B cell (primary cell): Measurements from ENCODE around the gene KANTR. TPM values are rescaled to one million over a fixed set of nuclear protein-coding genes. Genes with fewer than 3 reads are reported as not detected.

Source experiments
- ATAC-seq: fragments of 200-7000 bp; cut with Tn5 transposase; one replicate; pipeline ENCODE4 v1.10.0; 2021; ENCODE audit warnings: low read depth, mild to moderate bottlenecking, moderate number of reproducible peaks, moderate library complexity
- CTCF ChIA-PET: fragments of 350-600 bp; sonication (Branson Sonifier 250); formaldehyde crosslinking; loops from one replicate; lab custom pipeline; 2021; ENCODE audit warnings: antibody characterized with exemption, inconsistent platforms; lab: Charles Lee
- POLR2A ChIA-PET: fragments of 350-600 bp; sonication (Branson Sonifier 250); formaldehyde crosslinking; loops from one replicate; lab custom pipeline; 2021; ENCODE audit warnings: antibody characterized with exemption; lab: Charles Lee
- DNase-seq: peaks from one replicate; pipeline ENCODE4 v3.0.0; 2013
- H2AFZ ChIP-seq: 2 replicates; pipeline ENCODE4 v1.6.1; 2012; ENCODE audit warnings: mild to moderate bottlenecking, low read depth, low read length; ENCODE audit not compliant: insufficient read depth, poor library complexity, severe bottlenecking
- H3K27ac ChIP-seq, 2 donors: 1 replicate in 1 of 2; 2 replicates in 1 of 2; pipeline ENCODE4 v1.5.1; 2012 to 2013; ENCODE audit warnings: low read length in 2 of 2, mild to moderate bottlenecking in 2 of 2, moderate library complexity in 1 of 2
- H3K27me3 ChIP-seq, 4 experiments: fragments of 200-600 bp in 1 of 4; sonication (generic) in 1 of 4; replicated peaks in 1 of 4; 1 replicate in 2 of 4; 2 replicates in 2 of 4; pipeline versions ENCODE4 v1.6.1 to v1.7.0; 2013 to 2016; ENCODE audit warnings: low read length in 3 of 4, mild to moderate bottlenecking in 2 of 4, mixed read lengths in 1 of 4, moderate library complexity in 1 of 4; ENCODE audit not compliant: insufficient read depth in 4 of 4, control insufficient read depth in 3 of 4; ENCODE audit errors: control extremely low read depth in 1 of 4
- H3K36me3 ChIP-seq, 2 experiments: replicated peaks in 1 of 2; 1 replicate in 1 of 2; 2 replicates in 1 of 2; pipeline versions ENCODE4 v1.6.1 to v1.7.1; 2013; ENCODE audit warnings: low read length in 1 of 2; ENCODE audit not compliant: insufficient read depth in 2 of 2, control insufficient read depth in 1 of 2; ENCODE audit errors: control extremely low read depth in 1 of 2, extremely low read depth in 1 of 2
- H3K4me1 ChIP-seq, 2 donors: fragments of 200-600 bp in 1 of 2; sonication (generic) in 1 of 2; 1 replicate in 1 of 2; 2 replicates in 1 of 2; pipeline versions ENCODE4 v1.5.1 to v1.6.1; 2013 to 2017; ENCODE audit warnings: low read length in 2 of 2; ENCODE audit not compliant: control insufficient read depth in 2 of 2, insufficient read depth in 2 of 2
- H3K4me2 ChIP-seq: replicated peaks from 2 replicates; pipeline ENCODE3; 2012; ENCODE audit warnings: mild to moderate bottlenecking, low read depth, low read length; ENCODE audit not compliant: poor library complexity, severe bottlenecking
- H3K4me3 ChIP-seq, 5 experiments: fragments of 200-600 bp in 1 of 5; sonication (generic) in 1 of 5; 1 replicate in 3 of 5; 2 replicates in 2 of 5; pipeline versions ENCODE4 v1.5.1 to v1.7.0; 2011 to 2016; ENCODE audit warnings: low read length in 4 of 5, mild to moderate bottlenecking in 4 of 5, low read depth in 2 of 5, control low read depth in 1 of 5, moderate library complexity in 1 of 5; ENCODE audit not compliant: insufficient read depth in 1 of 5; ENCODE audit errors: control extremely low read depth in 1 of 5, extremely low read depth in 1 of 5
- H3K79me2 ChIP-seq: fragments of 200-600 bp; sonication (generic); one replicate; pipeline ENCODE4 v1.6.0; 2016; ENCODE audit warnings: low read length; ENCODE audit not compliant: control insufficient read depth, insufficient read depth
- H3K9ac ChIP-seq: fragments of 200-600 bp; sonication (generic); 2 replicates; pipeline ENCODE4 v1.6.1; 2017; ENCODE audit warnings: mild to moderate bottlenecking, low read length, moderate library complexity
- H3K9me3 ChIP-seq, 3 donors: one replicate each; pipeline versions ENCODE4 v1.6.1 to v1.7.1; 2013; ENCODE audit warnings: low read length in 2 of 3; ENCODE audit not compliant: control insufficient read depth in 2 of 3, insufficient read depth in 1 of 3; ENCODE audit errors: control extremely low read depth in 1 of 3
- H4K20me1 ChIP-seq: 2 replicates; pipeline ENCODE4 v1.6.0; 2012; ENCODE audit warnings: mild to moderate bottlenecking, low read length; ENCODE audit not compliant: insufficient read depth, control insufficient read depth, poor library complexity, severe bottlenecking
- H3K27ac Mint-ChIP-seq: one replicate; pipeline ENCODE4 v1.8.0; 2021; ENCODE audit warnings: mixed read lengths
- H3K27me3 Mint-ChIP-seq: one replicate; pipeline ENCODE4 v1.8.0; 2021; ENCODE audit warnings: mixed read lengths
- H3K4me1 Mint-ChIP-seq: one replicate; pipeline ENCODE4 v1.8.0; 2021; ENCODE audit warnings: mixed read lengths
- H3K4me3 Mint-ChIP-seq: one replicate; pipeline ENCODE4 v1.8.0; 2021; ENCODE audit warnings: mixed read lengths
- H3K9me3 Mint-ChIP-seq: one replicate; pipeline ENCODE4 v1.8.0; 2022; ENCODE audit warnings: mixed read lengths; ENCODE audit not compliant: insufficient read depth
- CTCF ChIP-seq: fragments of 200-600 bp; IDR thresholded peaks from one replicate; pipeline ENCODE4 v1.8.0; 2022; ENCODE audit warnings: antibody characterized with exemption, mild to moderate bottlenecking
- EZH2 ChIP-seq: IDR thresholded peaks from 2 replicates; pipeline ENCODE4 v1.6.1; 2012; ENCODE audit warnings: borderline replicate concordance, low read depth, mild to moderate bottlenecking, moderate library complexity, low read length; ENCODE audit not compliant: insufficient read depth, poor library complexity, severe bottlenecking
- WGBS: methylation state at CpG from one replicate; pipeline ENCODE4 v1.1.5; 2013; ENCODE audit warnings: missing lambda C conversion rate; ENCODE audit not compliant: insufficient coverage; 5-methylcytosine and 5-hydroxymethylcytosine counted together
- intact Hi-C: fragments of 100-400 bp; cut with micrococcal nuclease; formaldehyde crosslinking; loops from one replicate; pipeline ENCODE4 v1.10.0; 2022
- polyA minus RNA-seq: library from RNA; depleted of rRNA, polyadenylated mRNA; stranded (reverse); fragments of >200 nt; gene quantifications from 2 replicates; pipeline ENCODE4 v1.2.3, GENCODE V29; 2012
- polyA plus RNA-seq: library from polyadenylated mRNA; depleted of rRNA; stranded (reverse); fragments of >200 nt; gene quantifications from 2 replicates; pipeline ENCODE4 v1.2.3, GENCODE V29; 2012
- total RNA-seq, 2 donors: library from RNA; stranded (reverse); fragments of 120-200 nt in 1 of 2; gene quantifications; 1 replicate in 1 of 2; 2 replicates in 1 of 2; pipeline versions ENCODE4 v1.2.3 to v1.2.4, GENCODE V29; 2013 to 2022

The KANTR gene
- total RNA-seq (26.8 and 32.6 TPM in 2 replicates), polyA plus RNA-seq (6.7 and 7.8 TPM in 2 replicates), polyA minus RNA-seq (13.5 and 28.8 TPM in 2 replicates)
- 13.3 TPM for total RNA-seq (2013)

- Mint-ChIP-seq H3K4me1 (peaks cover 16% of the 10 kb centered on the region), H3K27me3 (no peaks in the 10 kb centered on the region), H3K27ac (peak within 1 kb of the TSS; percentile 91), H3K9me3 (no peaks in the 10 kb centered on the region), H3K4me3 (peak within 1 kb of the TSS; percentile 91)
- peak within 1 kb of the TSS; percentile 66 for H3K9ac ChIP-seq
- peak; percentile 82 for ATAC-seq
- H3K79me2 ChIP-seq: peaks cover 6% of the 10 kb centered on the region
- intact Hi-C loops: loop anchor here (1.0 to 10.0 kb wide), 4 partner anchors 12 to 951 kb away; partner anchors contain the start of genes PHF8 and TSPYL2
- H3K4me3 ChIP-seq: peak within 1 kb of the TSS; percentile 51 to 72 (median 68)
- H3K27me3 ChIP-seq: no peaks in the 10 kb centered on the region
- H2AFZ ChIP-seq: peak within 1 kb of the TSS; percentile 86
- peaks cover 6 to 15% of the 10 kb centered on the region in 2 donors for H3K4me1 ChIP-seq
- no peaks in the 10 kb centered on the region for H3K9me3 ChIP-seq
- ChIA-PET CTCF (interaction anchor here (1.3 kb wide), 1 partner anchor 22 kb away, joined by 3 read pairs; no protein-coding TSS in a partner anchor), POLR2A (interaction anchor here (0.7 to 1.3 kb wide), 2 partner anchors 12 to 99 kb away, joined by 3 to 6 read pairs; partner anchors contain the start of gene TSPYL2)
- no peak for TF ChIP-seq CTCF
- no peak for TF ChIP-seq EZH2
- H3K27ac ChIP-seq: peak within 1 kb of the TSS; percentile 49 to 59
- H3K36me3 ChIP-seq: no peaks in the 10 kb centered on the region
- DNase-seq: peak; percentile 88
- H4K20me1 ChIP-seq: no peaks in the 10 kb centered on the region
- peak within 1 kb of the TSS; percentile 79 for H3K4me2 ChIP-seq
- 1% methylated on average over 55 of the region's 67 CpGs for WGBS
These were observed at the start of gene KANTR for GRCh38 chrX:53093748-53094581. TSS of gene KANTR (plus strand) at chrX:53094142. CDS start at chrX:53124273, 30,131 bp downstream.

- H3K4me3 ChIP-seq: no peak overlapping the region
- Mint-ChIP-seq H3K4me3 (no peak overlapping the region), H3K27me3 (peaks cover 9% of the 10 kb centered on the region), H3K27ac (no peak overlapping the region), H3K4me1 (peaks cover 6% of the 10 kb centered on the region), H3K9me3 (no peaks in the 10 kb centered on the region)
- no peak overlapping the region for H3K4me2 ChIP-seq
- no peaks in the 10 kb centered on the region for H3K79me2 ChIP-seq
- POLR2A ChIA-PET: no interaction called here
- ATAC-seq (no peak), DNase-seq (no peak)
- H3K4me1 ChIP-seq: peaks cover 0 to 3% of the 10 kb centered on the region in 2 donors
- 94% methylated on average over 2 of the region's 5 CpGs for WGBS
- H4K20me1 ChIP-seq: no peaks in the 10 kb centered on the region
- H3K9me3 ChIP-seq: no peaks in the 10 kb centered on the region
- H3K27me3 ChIP-seq: peaks cover 0 to 3% (median 1%) of the 10 kb centered on the region in 4 experiments
- CTCF ChIA-PET: no interaction called here
- no peaks in the 10 kb centered on the region for H3K36me3 ChIP-seq
- H3K9ac ChIP-seq: no peak overlapping the region
- intact Hi-C loops: no loop called here
- TF ChIP-seq EZH2 (no peak), CTCF (no peak)
- no peak overlapping the region for H3K27ac ChIP-seq
- no peak overlapping the region for H2AFZ ChIP-seq
These were observed 48.9 kb upstream of the KANTR start for GRCh38 chrX:53044995-53045394.
